ENCODE data around the gene PFDN5.

DNA sequence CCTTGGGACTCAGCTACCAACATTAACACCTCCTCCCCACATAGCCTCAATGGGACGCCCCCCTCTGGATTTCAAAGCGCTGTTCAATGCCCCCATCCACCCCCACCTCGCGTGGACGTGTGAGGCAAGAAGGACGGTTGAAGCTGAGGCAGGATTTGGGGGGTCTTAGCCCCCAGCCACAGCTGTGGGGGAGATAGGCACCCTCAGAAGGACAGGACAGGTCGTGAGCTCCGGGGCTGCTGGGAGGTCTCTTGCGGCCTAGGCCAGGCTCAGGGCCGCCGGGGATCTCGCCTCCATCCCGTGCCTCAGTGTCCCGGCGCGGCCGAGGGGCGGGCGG lies 49.1 kb downstream of the PFDN5 start:
- TF ChIP-seq, protein P1, sequence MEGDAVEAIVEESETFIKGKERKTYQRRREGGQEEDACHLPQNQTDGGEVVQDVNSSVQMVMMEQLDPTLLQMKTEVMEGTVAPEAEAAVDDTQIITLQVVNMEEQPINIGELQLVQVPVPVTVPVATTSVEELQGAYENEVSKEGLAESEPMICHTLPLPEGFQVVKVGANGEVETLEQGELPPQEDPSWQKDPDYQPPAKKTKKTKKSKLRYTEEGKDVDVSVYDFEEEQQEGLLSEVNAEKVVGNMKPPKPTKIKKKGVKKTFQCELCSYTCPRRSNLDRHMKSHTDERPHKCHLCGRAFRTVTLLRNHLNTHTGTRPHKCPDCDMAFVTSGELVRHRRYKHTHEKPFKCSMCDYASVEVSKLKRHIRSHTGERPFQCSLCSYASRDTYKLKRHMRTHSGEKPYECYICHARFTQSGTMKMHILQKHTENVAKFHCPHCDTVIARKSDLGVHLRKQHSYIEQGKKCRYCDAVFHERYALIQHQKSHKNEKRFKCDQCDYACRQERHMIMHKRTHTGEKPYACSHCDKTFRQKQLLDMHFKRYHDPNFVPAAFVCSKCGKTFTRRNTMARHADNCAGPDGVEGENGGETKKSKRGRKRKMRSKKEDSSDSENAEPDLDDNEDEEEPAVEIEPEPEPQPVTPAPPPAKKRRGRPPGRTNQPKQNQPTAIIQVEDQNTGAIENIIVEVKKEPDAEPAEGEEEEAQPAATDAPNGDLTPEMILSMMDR (IDR thresholded peaks at IDR 0.05), result no peak
- TF ChIP-seq POLR2A (IDR thresholded peaks at IDR 0.05), result no peak
